IMR-90 (cell line): ENCODE results near the gene RTN1. TPM values are rescaled to one million over a fixed set of nuclear protein-coding genes. Genes with fewer than 3 reads are reported as not detected.

Experiments used
- ATAC-seq: fragments of 200-7000 bp; cut with Tn5 transposase; 2 replicates; pipeline ENCODE4 v1.9.1; 2020; ENCODE audit warnings: low read depth, mild to moderate bottlenecking, moderate library complexity
- BruUV-seq: library from RNA; stranded (reverse); fragments of 400-500 nt; replicated peaks from 2 replicates; lab custom pipeline; 2021; lab: Mats Ljungman, UMichigan
- CTCF ChIA-PET: fragments of 300-600 bp; formaldehyde crosslinking; extraction: SDS; loops from one replicate; lab custom pipeline; 2021; ENCODE audit warnings: antibody characterized with exemption; lab: Yijun Ruan, JAX
- POLR2A ChIA-PET: fragments of 300-600 bp; sonication (Branson Sonifier 250); formaldehyde crosslinking; loops from one replicate; lab custom pipeline; 2022; ENCODE audit warnings: antibody characterized with exemption; ENCODE audit not compliant: unreplicated experiment; lab: Charles Lee
- DNase-seq: peaks from one replicate; pipeline ENCODE4 v3.0.0; 2013
- H2AFZ ChIP-seq: replicated peaks from 2 replicates; pipeline ENCODE3; 2013; ENCODE audit warnings: low read length, mild to moderate bottlenecking; ENCODE audit not compliant: poor library complexity
- H2AK5ac ChIP-seq: 2 replicates; pipeline ENCODE4 v1.6.1; 2013; ENCODE audit warnings: low read depth, low read length, inconsistent platforms
- H2AK9ac ChIP-seq: replicated peaks from 2 replicates; pipeline ENCODE3; 2013; ENCODE audit warnings: mild to moderate bottlenecking, low read depth, low read length, moderate library complexity; ENCODE audit not compliant: poor library complexity
- H2BK120ac ChIP-seq: 2 replicates; pipeline ENCODE4 v1.6.1; 2013; ENCODE audit warnings: low read depth, low read length, inconsistent platforms
- H2BK15ac ChIP-seq: 3 replicates; pipeline ENCODE4 v1.6.1; 2013; ENCODE audit warnings: low read depth, low read length, inconsistent platforms
- H2BK20ac ChIP-seq: 2 replicates; pipeline ENCODE4 v1.6.1; 2013; ENCODE audit warnings: low read depth, mild to moderate bottlenecking, inconsistent platforms, low read length, moderate library complexity
- H2BK5ac ChIP-seq: 2 replicates; pipeline ENCODE4 v1.6.1; 2013; ENCODE audit warnings: mild to moderate bottlenecking, low read depth, low read length, inconsistent platforms; ENCODE audit not compliant: poor library complexity, severe bottlenecking
- H3K14ac ChIP-seq: replicated peaks from 2 replicates; pipeline ENCODE4 v1.6.1; 2013; ENCODE audit warnings: low read depth, low read length, inconsistent platforms
- H3K18ac ChIP-seq: 2 replicates; pipeline ENCODE4 v1.6.1; 2013; ENCODE audit warnings: low read depth, low read length, control low read depth
- H3K23ac ChIP-seq: 2 replicates; pipeline ENCODE4 v1.6.1; 2013; ENCODE audit warnings: low read depth, low read length, inconsistent platforms
- H3K27ac ChIP-seq: 2 replicates; pipeline ENCODE4 v1.5.1; 2013; ENCODE audit warnings: mild to moderate bottlenecking, control low read depth, low read length; ENCODE audit not compliant: insufficient read depth
- H3K27me3 ChIP-seq: 2 replicates; pipeline ENCODE4 v1.6.1; 2013; ENCODE audit warnings: low read length; ENCODE audit not compliant: control insufficient read depth, insufficient read depth
- H3K36me3 ChIP-seq: 2 replicates; pipeline ENCODE4 v1.6.1; 2013; ENCODE audit warnings: low read length, mixed read lengths; ENCODE audit not compliant: control insufficient read depth, insufficient read depth
- H3K4ac ChIP-seq: 2 replicates; pipeline ENCODE4 v1.6.1; 2013; ENCODE audit warnings: low read depth, low read length, inconsistent platforms
- H3K4me1 ChIP-seq: 2 replicates; pipeline ENCODE4 v1.6.1; 2013; ENCODE audit warnings: low read length, mixed read lengths; ENCODE audit not compliant: control insufficient read depth, insufficient read depth
- H3K4me2 ChIP-seq: 2 replicates; pipeline ENCODE4 v1.6.1; 2013; ENCODE audit warnings: low read depth, mild to moderate bottlenecking, control low read depth, low read length, moderate library complexity
- H3K4me3 ChIP-seq: 2 replicates; pipeline ENCODE4 v1.5.1; 2013; ENCODE audit warnings: low read depth, mild to moderate bottlenecking, control low read depth, low read length, moderate library complexity; ENCODE audit not compliant: insufficient read depth
- H3K56ac ChIP-seq: 2 replicates; pipeline ENCODE4 v1.6.1; 2013; ENCODE audit warnings: low read length, inconsistent platforms; ENCODE audit not compliant: insufficient read depth; ENCODE audit errors: extremely low read depth
- H3K79me1 ChIP-seq, 2 experiments: 2 replicates each; pipeline ENCODE4 v1.6.1; 2013; ENCODE audit warnings: low read length in 2 of 2, inconsistent platforms in 1 of 2, low read depth in 1 of 2
- H3K9ac ChIP-seq: 2 replicates; pipeline ENCODE4 v1.6.1; 2013; ENCODE audit warnings: low read depth, low read length, control low read depth
- H3K9me1 ChIP-seq: 2 replicates; pipeline ENCODE4 v1.6.1; 2013; ENCODE audit warnings: low read length, inconsistent platforms; ENCODE audit not compliant: insufficient read depth
- H3K9me3 ChIP-seq: 2 replicates; pipeline ENCODE4 v1.6.1; 2013; ENCODE audit warnings: low read length; ENCODE audit not compliant: control insufficient read depth, insufficient read depth
- H4K20me1 ChIP-seq: 2 replicates; pipeline ENCODE4 v1.6.1; 2013; ENCODE audit warnings: low read length, inconsistent platforms; ENCODE audit not compliant: insufficient read depth
- H4K5ac ChIP-seq: 2 replicates; pipeline ENCODE4 v1.6.1; 2013; ENCODE audit warnings: mild to moderate bottlenecking, low read depth, low read length, control low read depth
- H4K8ac ChIP-seq, 2 experiments: 2 replicates each; pipeline ENCODE4 v1.6.1; 2013; ENCODE audit warnings: low read depth in 2 of 2, low read length in 2 of 2, control low read depth in 1 of 2, inconsistent platforms in 1 of 2
- H4K91ac ChIP-seq: 2 replicates; pipeline ENCODE4 v1.6.1; 2013; ENCODE audit warnings: low read depth, low read length, inconsistent platforms; ENCODE audit not compliant: insufficient read depth
- BHLHE40 ChIP-seq: fragments of 150-350 bp; IDR thresholded peaks from 2 replicates; pipeline ENCODE4 v1.6.1; 2016; ENCODE audit warnings: mild to moderate bottlenecking, low read depth, low read length
- CHD1 ChIP-seq: IDR thresholded peaks from 2 replicates; pipeline ENCODE4 v1.6.1; 2012; ENCODE audit warnings: low read depth, low read length, improper control_type of control experiment
- MAFK ChIP-seq: IDR thresholded peaks from 2 replicates; pipeline ENCODE4 v1.6.1; 2012; ENCODE audit warnings: low read depth, low read length, improper control_type of control experiment
- MAZ ChIP-seq: IDR thresholded peaks from 2 replicates; pipeline ENCODE4 v1.6.1; 2012; ENCODE audit warnings: low read depth, mild to moderate bottlenecking, low read length, improper control_type of control experiment, moderate library complexity, borderline replicate concordance
- MXI1 ChIP-seq: IDR thresholded peaks from 2 replicates; pipeline ENCODE4 v1.6.1; 2012; ENCODE audit warnings: low read depth, mild to moderate bottlenecking, low read length, moderate library complexity, borderline replicate concordance
- NFE2L2 ChIP-seq: fragments of 150-350 bp; IDR thresholded peaks from 2 replicates; pipeline ENCODE4 v1.6.1; 2016; ENCODE audit warnings: low read depth, mild to moderate bottlenecking, low read length
- POLR2A ChIP-seq: IDR thresholded peaks from 2 replicates; pipeline ENCODE4 v1.6.1; 2012; ENCODE audit warnings: mild to moderate bottlenecking, low read depth, low read length
- RAD21 ChIP-seq: IDR thresholded peaks from 2 replicates; pipeline ENCODE4 v1.6.1; 2012; ENCODE audit warnings: low read length, improper control_type of control experiment
- RCOR1 ChIP-seq: IDR thresholded peaks from 2 replicates; pipeline ENCODE4 v1.6.1; 2012; ENCODE audit warnings: mild to moderate bottlenecking, low read length, improper control_type of control experiment; ENCODE audit not compliant: insufficient replicate concordance
- RFX5 ChIP-seq: IDR thresholded peaks from 2 replicates; pipeline ENCODE4 v1.8.0; 2012; ENCODE audit warnings: low read depth, mild to moderate bottlenecking, low read length, moderate library complexity
- SMC3 ChIP-seq: fragments of 150-350 bp; IDR thresholded peaks from 2 replicates; pipeline ENCODE4 v1.6.1; 2016; ENCODE audit warnings: low read depth, mild to moderate bottlenecking, antibody characterized with exemption, low read length, moderate library complexity
- WGBS, 2 experiments: methylation state at CpG; one replicate each; pipeline versions ENCODE4 v1.1.5 to v1.1.7; 2013; ENCODE audit warnings: missing lambda C conversion rate in 2 of 2; ENCODE audit not compliant: insufficient read length in 1 of 2; ENCODE audit errors: extremely low coverage in 2 of 2; 5-methylcytosine and 5-hydroxymethylcytosine counted together
- dilution Hi-C: fragments of 300-500 bp; cut with HindIII; formaldehyde crosslinking; loops from one replicate; pipeline ENCODE4 v1.14.3; 2018; ENCODE audit warnings: low sequenced_read_pairs; ENCODE audit not compliant: unreplicated experiment
- in situ Hi-C: fragments of 300-500 bp; cut with MboI; formaldehyde crosslinking; loops from 3 replicates; pipeline ENCODE4 v1.14.3; 2019; ENCODE audit warnings: low sequenced_read_pairs, inconsistent platforms, mixed read lengths
- intact Hi-C: fragments of 100-400 bp; cut with micrococcal nuclease; formaldehyde crosslinking; loops from 2 replicates; pipeline ENCODE4 v1.10.0; 2022
- polyA plus RNA-seq, 3 experiments: library from polyadenylated mRNA; depleted of rRNA; stranded (reverse); fragments of >200 nt; gene quantifications; 2 replicates each; pipeline ENCODE4 v1.2.3, GENCODE V29; 2012; ENCODE audit warnings: low replicate concordance in 1 of 3
- total RNA-seq: library from RNA; depleted of rRNA; stranded (reverse); fragments of >200 nt; gene quantifications from 2 replicates; pipeline ENCODE4 v1.2.3, GENCODE V29; 2012
- TF ChIP-seq, protein P1 (sequence below): fragments of 150-350 bp; IDR thresholded peaks from 2 replicates; pipeline ENCODE4 v1.6.1; 2016; ENCODE audit warnings: low read depth, mild to moderate bottlenecking, low read length, moderate library complexity, borderline replicate concordance
- TF ChIP-seq, protein P2 (sequence below): conservative IDR thresholded peaks from 2 replicates; pipeline ENCODE4 v1.5.1; 2012; ENCODE audit warnings: mild to moderate bottlenecking, low read depth, low read length, improper control_type of control experiment

The RTN1 gene
- total and polyA plus RNA-seq, 2 of the 4 experiments (the other 2 are of a cell fraction): 0.18 to 0.46 TPM

DNA sequence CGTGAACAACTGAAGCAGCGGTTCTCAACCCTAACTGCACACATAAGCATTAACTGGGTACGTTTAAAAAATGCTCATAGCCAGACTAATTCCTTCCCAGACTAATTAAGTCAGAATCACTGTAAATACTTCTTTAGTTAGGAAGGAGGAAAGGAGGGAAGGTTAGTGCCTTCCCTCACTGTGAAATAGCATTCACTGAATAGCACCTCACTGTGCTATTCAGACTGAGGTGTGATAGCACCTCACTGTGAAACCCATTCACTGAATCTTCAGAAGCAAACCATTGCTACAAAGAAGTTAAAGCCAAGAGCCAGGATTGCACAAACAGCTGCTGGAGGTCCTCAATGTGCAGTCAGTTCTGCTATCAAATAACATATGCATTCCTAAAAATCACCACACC, 58.8 kb downstream of the RTN1 start:
- Histone ChIP-seq H4K5ac (no peak overlapping the region), H3K4me1 (no peaks in the 10 kb centered on the region), H3K4ac (no peak overlapping the region), H4K20me1 (no peaks in the 10 kb centered on the region), H3K4me3 (no peak overlapping the region), H3K4me2 (no peak overlapping the region), H3K9me1 (no peaks in the 10 kb centered on the region), H3K14ac (no peak overlapping the region), H2BK5ac (no peak overlapping the region), H3K9me3 (no peaks in the 10 kb centered on the region), H2AK5ac (no peak overlapping the region), H3K56ac (no peak overlapping the region), H2AFZ (no peak overlapping the region), H3K27ac (no peak overlapping the region), H3K27me3 (no peaks in the 10 kb centered on the region), H2BK120ac (no peak overlapping the region), H2AK9ac (no peak overlapping the region), H4K91ac (no peak overlapping the region), H2BK20ac (no peak overlapping the region), H3K9ac (no peak overlapping the region), H2BK15ac (no peak overlapping the region), H3K18ac (no peak overlapping the region), H3K23ac (no peak overlapping the region), H3K79me1 (no peaks in the 10 kb centered on the region), H3K36me3 (no peaks in the 10 kb centered on the region), H4K8ac (no peak overlapping the region)
- dilution Hi-C loops (no loop called here), intact Hi-C loops (no loop called here), in situ Hi-C loops (no loop called here)
- DNase-seq (no peak), ATAC-seq (no peak)
- ChIA-PET POLR2A (no interaction called here), CTCF (no interaction called here)
- no CpG with 5 or more reads among the region's 3 CpGs for WGBS, 2 experiments
- no peak for TF ChIP-seq RFX5
- no peak for TF ChIP-seq CHD1
- no peak for TF ChIP-seq MXI1
- no peak for TF ChIP-seq RCOR1
- no peak for TF ChIP-seq BHLHE40
- TF ChIP-seq POLR2A: no peak
- TF ChIP-seq NFE2L2: no peak
- TF ChIP-seq MAZ: no peak
- TF ChIP-seq MAFK: no peak
- TF ChIP-seq, protein P1, sequence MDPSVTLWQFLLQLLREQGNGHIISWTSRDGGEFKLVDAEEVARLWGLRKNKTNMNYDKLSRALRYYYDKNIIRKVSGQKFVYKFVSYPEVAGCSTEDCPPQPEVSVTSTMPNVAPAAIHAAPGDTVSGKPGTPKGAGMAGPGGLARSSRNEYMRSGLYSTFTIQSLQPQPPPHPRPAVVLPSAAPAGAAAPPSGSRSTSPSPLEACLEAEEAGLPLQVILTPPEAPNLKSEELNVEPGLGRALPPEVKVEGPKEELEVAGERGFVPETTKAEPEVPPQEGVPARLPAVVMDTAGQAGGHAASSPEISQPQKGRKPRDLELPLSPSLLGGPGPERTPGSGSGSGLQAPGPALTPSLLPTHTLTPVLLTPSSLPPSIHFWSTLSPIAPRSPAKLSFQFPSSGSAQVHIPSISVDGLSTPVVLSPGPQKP: no peak
- TF ChIP-seq SMC3: no peak
- TF ChIP-seq, protein P2, sequence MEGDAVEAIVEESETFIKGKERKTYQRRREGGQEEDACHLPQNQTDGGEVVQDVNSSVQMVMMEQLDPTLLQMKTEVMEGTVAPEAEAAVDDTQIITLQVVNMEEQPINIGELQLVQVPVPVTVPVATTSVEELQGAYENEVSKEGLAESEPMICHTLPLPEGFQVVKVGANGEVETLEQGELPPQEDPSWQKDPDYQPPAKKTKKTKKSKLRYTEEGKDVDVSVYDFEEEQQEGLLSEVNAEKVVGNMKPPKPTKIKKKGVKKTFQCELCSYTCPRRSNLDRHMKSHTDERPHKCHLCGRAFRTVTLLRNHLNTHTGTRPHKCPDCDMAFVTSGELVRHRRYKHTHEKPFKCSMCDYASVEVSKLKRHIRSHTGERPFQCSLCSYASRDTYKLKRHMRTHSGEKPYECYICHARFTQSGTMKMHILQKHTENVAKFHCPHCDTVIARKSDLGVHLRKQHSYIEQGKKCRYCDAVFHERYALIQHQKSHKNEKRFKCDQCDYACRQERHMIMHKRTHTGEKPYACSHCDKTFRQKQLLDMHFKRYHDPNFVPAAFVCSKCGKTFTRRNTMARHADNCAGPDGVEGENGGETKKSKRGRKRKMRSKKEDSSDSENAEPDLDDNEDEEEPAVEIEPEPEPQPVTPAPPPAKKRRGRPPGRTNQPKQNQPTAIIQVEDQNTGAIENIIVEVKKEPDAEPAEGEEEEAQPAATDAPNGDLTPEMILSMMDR: no peak
- TF ChIP-seq RAD21: no peak
- BruUV-seq: no TSS peak
